ENCODE data around the gene SPATA12. TPM values are rescaled to one million over a fixed set of nuclear protein-coding genes. Genes with fewer than 3 reads are reported as not detected.

Gene SPATA12
- total and polyA plus RNA-seq, 3 donors from 2014 or later = 4.3 to 32.0 (median 10.2) TPM

- Histone ChIP-seq H3K9me3 (no peaks in the 10 kb centered on the region), H3K27me3 (no peaks in the 10 kb centered on the region), H3K27ac (peak overlapping the region in 1 of 2 donors; percentile 58), H3K36me3 (ENCODE audit: low read depth, missing control alignments) (no peaks in the 10 kb centered on the region), H3K4me3 (no peak overlapping the region), H3K4me1 (no peaks in the 10 kb centered on the region)
- 47% methylated on average over 4 of the region's 4 CpGs for WGBS, 2 donors
- intact Hi-C loops (cut with DNase I; ENCODE audit: low total_unique reads) = no loop called here
- TF ChIP-seq POLR2A (IDR thresholded peaks at IDR 0.05) (no peak), CTCF (IDR thresholded peaks at IDR 0.05) (no peak)
- no peak for DNase-seq
These were observed 34.1 kb downstream of the SPATA12 start for GRCh38 chr3:57094575-57094974.

GRCh38 chr3:57095363-57095762, 34.9 kb downstream of the SPATA12 start:
- no peak for TF ChIP-seq CTCF (IDR thresholded peaks at IDR 0.05)
- no peak for TF ChIP-seq POLR2A (IDR thresholded peaks at IDR 0.05)

GRCh38 chr3:57097536-57097935, 37.1 kb downstream of the SPATA12 start:
- WGBS, 2 donors = 77 to 85% methylated on average over 12 to 23 of the region's 23 CpGs
- TF ChIP-seq POLR2A (IDR thresholded peaks at IDR 0.05) (no peak), CTCF (IDR thresholded peaks at IDR 0.05) (no peak)
- Histone ChIP-seq H3K27me3 (no peaks in the 10 kb centered on the region), H3K4me3 (peak overlapping the region; percentile 13 to 46), H3K36me3 (ENCODE audit: low read depth, missing control alignments) (no peaks in the 10 kb centered on the region), H3K9me3 (no peaks in the 10 kb centered on the region), H3K27ac (no peak overlapping the region), H3K4me1 (no peaks in the 10 kb centered on the region)
- DNase-seq = no peak
- intact Hi-C loops (cut with DNase I; ENCODE audit: low total_unique reads) = no loop called here

More at GRCh38 chr3:57095363-57095762, 34.9 kb downstream of the SPATA12 start:
- H3K36me3 ChIP-seq (ENCODE audit: low read depth, missing control alignments) = no peaks in the 10 kb centered on the region
- no peaks in the 10 kb centered on the region for H3K27me3 ChIP-seq
- no peaks in the 10 kb centered on the region for H3K4me1 ChIP-seq
- no peaks in the 10 kb centered on the region for H3K9me3 ChIP-seq
- intact Hi-C loops (cut with DNase I; ENCODE audit: low total_unique reads) = no loop called here
- DNase-seq = no peak
- no peak overlapping the region for H3K27ac ChIP-seq
- WGBS, 2 donors = 86 to 88% methylated on average over 5 of the region's 5 CpGs
- H3K4me3 ChIP-seq = no peak overlapping the region

GRCh38 chr3:57098418-57099310, 38.2 kb downstream of the SPATA12 start:
- no peak for DNase-seq
- 49 to 53% methylated on average over 6 of the region's 6 CpGs for WGBS, 2 donors
- TF ChIP-seq POLR2A (IDR thresholded peaks at IDR 0.05) (no peak), CTCF (IDR thresholded peaks at IDR 0.05) (no peak)
- no peaks in the 10 kb centered on the region for H3K36me3 ChIP-seq (ENCODE audit: low read depth, missing control alignments)
- H3K4me1 ChIP-seq = no peaks in the 10 kb centered on the region
- intact Hi-C loops (cut with DNase I; ENCODE audit: low total_unique reads) = no loop called here
- H3K27me3 ChIP-seq = no peaks in the 10 kb centered on the region
- H3K27ac ChIP-seq = no peak overlapping the region
- H3K9me3 ChIP-seq = no peaks in the 10 kb centered on the region
- H3K4me3 ChIP-seq = peak overlapping the region in 1 of 2 donors; percentile 46

Data from testis (tissue), 3 donors.